Hepatocyte (in vitro differentiated cells): ENCODE data around the gene TMEM272. TPM values are rescaled to one million over a fixed set of nuclear protein-coding genes. Genes with fewer than 3 reads are reported as not detected.
"Not testable (repeated sequence)": the region's sequence is repeated elsewhere in the genome, so short reads cannot be mapped to it uniquely, and the experiment has no call there.

Experiments used
- DNase-seq: peaks from one replicate; pipeline ENCODE4 v3.0.0-alpha.2; 2016; ENCODE audit warnings: low spot score
- H2AFZ ChIP-seq: fragments of 200-600 bp; sonication (generic); 2 replicates; pipeline ENCODE4 v1.6.0; 2016; ENCODE audit warnings: antibody characterized with exemption, mild to moderate bottlenecking
- H3K27ac ChIP-seq: fragments of 200-600 bp; sonication (generic); 2 replicates; pipeline ENCODE4 v1.5.1; 2016; ENCODE audit warnings: mild to moderate bottlenecking
- H3K27me3 ChIP-seq: fragments of 200-600 bp; sonication (generic); 2 replicates; pipeline ENCODE4 v1.6.1; 2016
- H3K36me3 ChIP-seq: fragments of 200-600 bp; sonication (generic); replicated peaks from 2 replicates; pipeline ENCODE4 v1.5.1; 2016; ENCODE audit warnings: low read depth; ENCODE audit not compliant: insufficient read depth
- H3K4me1 ChIP-seq: fragments of 200-600 bp; sonication (generic); 2 replicates; pipeline ENCODE4 v1.5.1; 2016; ENCODE audit warnings: mild to moderate bottlenecking, moderate library complexity; ENCODE audit not compliant: insufficient read depth
- H3K4me2 ChIP-seq: fragments of 200-600 bp; sonication (generic); 2 replicates; pipeline ENCODE4 v1.6.0; 2016
- H3K4me3 ChIP-seq: fragments of 200-600 bp; sonication (generic); 2 replicates; pipeline ENCODE4 v1.5.1; 2016; ENCODE audit warnings: mild to moderate bottlenecking
- H3K79me2 ChIP-seq: fragments of 200-600 bp; sonication (generic); 2 replicates; pipeline ENCODE4 v1.6.0; 2017; ENCODE audit warnings: mild to moderate bottlenecking
- H3K9me2 ChIP-seq: fragments of 200-600 bp; sonication (generic); replicated peaks from 2 replicates; pipeline ENCODE4 v1.6.0; 2017; ENCODE audit warnings: mild to moderate bottlenecking; ENCODE audit not compliant: insufficient read depth
- H3K9me3 ChIP-seq: fragments of 200-600 bp; sonication (generic); 2 replicates; pipeline ENCODE4 v1.5.1; 2016; ENCODE audit warnings: low read depth, mild to moderate bottlenecking
- H4K20me1 ChIP-seq: fragments of 200-600 bp; sonication (generic); 2 replicates; pipeline ENCODE4 v1.6.0; 2016; ENCODE audit warnings: mild to moderate bottlenecking; ENCODE audit not compliant: insufficient read depth, poor library complexity, severe bottlenecking
- EZH2 ChIP-seq: fragments of 200-600 bp; sonication (generic); IDR thresholded peaks from 2 replicates; pipeline ENCODE4 v1.6.1; 2016; ENCODE audit warnings: antibody characterized with exemption, mild to moderate bottlenecking, borderline replicate concordance
- EZH2phosphoT487 ChIP-seq: fragments of 200-600 bp; sonication (generic); IDR thresholded peaks from one replicate; pipeline ENCODE4 v1.6.1; 2018; ENCODE audit warnings: antibody characterized with exemption, mild to moderate bottlenecking, low read depth, moderate library complexity; ENCODE audit not compliant: unreplicated experiment, severe bottlenecking
- WGBS: methylation state at CpG from one replicate; pipeline ENCODE4 v1.1.6; 2016; ENCODE audit warnings: low lambda C conversion rate; ENCODE audit errors: missing lambda C conversion rate; 5-methylcytosine and 5-hydroxymethylcytosine counted together
- polyA plus RNA-seq: library from polyadenylated mRNA; unstranded; fragments of >200 nt; fragmentation: Nextera tagmentation; extraction: Ambion mirVana; gene quantifications from 2 replicates; pipeline ENCODE4 v1.2.1, GENCODE V29; 2016
- total RNA-seq: library from RNA; depleted of rRNA; stranded (reverse); fragments of >200 nt; gene quantifications from 2 replicates; pipeline ENCODE4 v1.2.3, GENCODE V29; 2014
- TF ChIP-seq, protein P1 (sequence below): fragments of 200-600 bp; sonication (generic); IDR thresholded peaks from 2 replicates; pipeline ENCODE4 v1.5.1; 2016; ENCODE audit warnings: antibody characterized with exemption, mild to moderate bottlenecking; ENCODE audit not compliant: poor library complexity

Gene TMEM272
- total and polyA plus RNA-seq, 2 experiments from 2014 or later = 0.20 to 0.23 TPM

GRCh38 chr13:51825681-51826254 is 19.2 kb downstream of the TMEM272 start:
- no peak overlapping the region for H3K27ac ChIP-seq

DNA sequence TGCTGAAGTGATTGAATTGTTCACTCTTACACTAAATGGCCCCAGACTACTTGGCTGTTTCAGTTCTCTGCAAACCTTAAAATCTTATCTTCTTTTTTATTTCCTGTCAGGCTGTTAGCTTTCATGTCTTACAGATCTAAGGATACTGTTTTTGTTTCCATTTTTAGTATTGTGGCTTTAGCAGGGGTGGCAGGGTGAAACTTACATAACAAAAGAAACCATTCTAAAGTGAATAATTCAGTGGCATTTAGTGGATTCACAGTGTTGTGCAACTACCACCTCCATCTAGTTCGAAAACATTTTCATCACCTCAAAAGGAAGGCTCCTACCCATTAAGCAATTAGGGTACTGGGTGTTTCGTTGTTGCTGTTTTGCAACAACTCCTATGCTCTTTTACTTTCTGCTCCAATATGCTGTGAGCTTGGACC is 19.8 kb downstream of the TMEM272 start:
- Histone ChIP-seq H3K4me2 (no peak overlapping the region), H4K20me1 (no peaks in the 10 kb centered on the region), H3K4me3 (no peak overlapping the region), H3K4me1 (no peaks in the 10 kb centered on the region), H2AFZ (no peak overlapping the region), H3K9me2 (no peaks in the 10 kb centered on the region), H3K9me3 (no peaks in the 10 kb centered on the region), H3K27ac (no peak overlapping the region), H3K27me3 (no peaks in the 10 kb centered on the region), H3K36me3 (no peaks in the 10 kb centered on the region), H3K79me2 (no peaks in the 10 kb centered on the region)
- no peak for DNase-seq
- TF ChIP-seq, protein P1, sequence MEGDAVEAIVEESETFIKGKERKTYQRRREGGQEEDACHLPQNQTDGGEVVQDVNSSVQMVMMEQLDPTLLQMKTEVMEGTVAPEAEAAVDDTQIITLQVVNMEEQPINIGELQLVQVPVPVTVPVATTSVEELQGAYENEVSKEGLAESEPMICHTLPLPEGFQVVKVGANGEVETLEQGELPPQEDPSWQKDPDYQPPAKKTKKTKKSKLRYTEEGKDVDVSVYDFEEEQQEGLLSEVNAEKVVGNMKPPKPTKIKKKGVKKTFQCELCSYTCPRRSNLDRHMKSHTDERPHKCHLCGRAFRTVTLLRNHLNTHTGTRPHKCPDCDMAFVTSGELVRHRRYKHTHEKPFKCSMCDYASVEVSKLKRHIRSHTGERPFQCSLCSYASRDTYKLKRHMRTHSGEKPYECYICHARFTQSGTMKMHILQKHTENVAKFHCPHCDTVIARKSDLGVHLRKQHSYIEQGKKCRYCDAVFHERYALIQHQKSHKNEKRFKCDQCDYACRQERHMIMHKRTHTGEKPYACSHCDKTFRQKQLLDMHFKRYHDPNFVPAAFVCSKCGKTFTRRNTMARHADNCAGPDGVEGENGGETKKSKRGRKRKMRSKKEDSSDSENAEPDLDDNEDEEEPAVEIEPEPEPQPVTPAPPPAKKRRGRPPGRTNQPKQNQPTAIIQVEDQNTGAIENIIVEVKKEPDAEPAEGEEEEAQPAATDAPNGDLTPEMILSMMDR = no peak
- no peak for TF ChIP-seq EZH2phosphoT487
- TF ChIP-seq EZH2 = no peak
- 77% methylated on average over 2 of the region's 2 CpGs for WGBS

More at GRCh38 chr13:51825681-51826254, 19.2 kb downstream of the TMEM272 start:
- Histone ChIP-seq H3K4me3 (no peak overlapping the region), H3K4me2 (no peak overlapping the region), H3K9me2 (no peaks in the 10 kb centered on the region), H3K79me2 (no peaks in the 10 kb centered on the region), H3K36me3 (no peaks in the 10 kb centered on the region), H4K20me1 (no peaks in the 10 kb centered on the region), H3K9me3 (no peaks in the 10 kb centered on the region), H2AFZ (no peak overlapping the region), H3K27me3 (no peaks in the 10 kb centered on the region), H3K4me1 (no peaks in the 10 kb centered on the region)
- DNase-seq = no peak
- no peak for TF ChIP-seq EZH2phosphoT487
- TF ChIP-seq, protein P1 = no peak
- no peak for TF ChIP-seq EZH2
- WGBS = 92% methylated on average over 10 of the region's 10 CpGs

DNA sequence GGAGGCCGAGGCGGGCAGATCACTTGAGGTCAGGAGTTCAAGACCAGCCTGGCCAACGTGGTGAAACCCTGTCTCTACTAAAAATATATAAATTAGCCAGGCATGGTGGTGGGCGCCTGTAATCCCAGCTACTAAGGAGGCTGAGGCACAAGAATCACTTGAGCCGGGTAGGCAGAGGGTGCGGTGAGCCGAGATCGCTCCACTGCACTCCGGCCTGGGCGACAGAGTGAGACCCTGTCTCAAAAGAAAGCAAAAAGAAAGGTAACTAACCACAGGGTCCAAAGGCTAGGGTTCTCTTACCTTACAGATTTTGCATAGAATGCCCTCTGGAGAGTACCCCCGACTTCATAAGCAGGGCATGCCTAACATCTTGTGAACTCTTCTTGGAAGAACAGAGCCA is 20.3 kb downstream of the TMEM272 start:
- H3K4me3 ChIP-seq, DNase-seq, H3K36me3 ChIP-seq, H3K79me2 ChIP-seq, H3K9me3 ChIP-seq, H3K9me2 ChIP-seq, H3K4me1 ChIP-seq, H3K27me3 ChIP-seq, H3K4me2 ChIP-seq, H2AFZ ChIP-seq, H4K20me1 ChIP-seq, H3K27ac ChIP-seq: not testable (repeated sequence)
- 95% methylated on average over 11 of the region's 11 CpGs for WGBS

DNA sequence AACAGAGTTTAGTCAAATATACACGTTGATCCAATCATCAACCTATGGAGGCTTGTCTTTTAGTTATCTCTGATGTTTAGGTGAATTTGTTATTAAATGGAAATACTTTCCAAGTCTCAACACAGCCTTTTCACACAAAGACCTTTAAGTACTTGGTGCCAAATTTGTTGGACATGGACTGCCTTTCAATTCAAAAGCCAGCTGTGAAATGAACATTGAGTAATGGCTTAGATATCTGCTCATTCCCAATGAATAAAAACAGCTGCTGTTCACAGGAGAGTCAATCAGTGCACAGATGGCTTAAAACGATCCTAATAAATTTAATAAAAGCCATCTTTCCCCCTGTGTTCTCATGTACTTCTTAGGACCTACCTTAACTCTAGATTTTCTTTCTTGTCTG is 21.1 kb downstream of the TMEM272 start:
- H4K20me1 ChIP-seq = no peaks in the 10 kb centered on the region
- H3K27ac ChIP-seq = no peak overlapping the region
- DNase-seq = no peak
- no peaks in the 10 kb centered on the region for H3K9me2 ChIP-seq
- no peaks in the 10 kb centered on the region for H3K4me1 ChIP-seq
- H3K4me3 ChIP-seq = no peak overlapping the region
- no peaks in the 10 kb centered on the region for H3K27me3 ChIP-seq
- no peak overlapping the region for H3K4me2 ChIP-seq
- TF ChIP-seq, protein P1 = no peak
- TF ChIP-seq EZH2phosphoT487 (no peak), EZH2 (no peak)
- WGBS = 65% methylated on average over 2 of the region's 2 CpGs
- H3K36me3 ChIP-seq = no peaks in the 10 kb centered on the region
- H3K79me2 ChIP-seq = no peaks in the 10 kb centered on the region
- H3K9me3 ChIP-seq = no peaks in the 10 kb centered on the region
- no peak overlapping the region for H2AFZ ChIP-seq
